ENCODE data around the gene C1S.
"Not testable (repeated sequence)": the region's sequence is repeated elsewhere in the genome, so short reads cannot be mapped to it uniquely, and the experiment has no call there.

Gene C1S

GRCh38 chr12:7046383-7047105 lies 14.0 kb upstream of the C1S start:
- DNase-seq (ENCODE audit: low read depth, low spot score) = no peak

GRCh38 chr12:7047306-7047705 lies 13.2 kb upstream of the C1S start:
- no peak for DNase-seq (ENCODE audit: low read depth, low spot score)

- not testable (repeated sequence) for DNase-seq (ENCODE audit: low read depth, low spot score)
These were observed 11.0 kb upstream of the C1S start for GRCh38 chr12:7049445-7049951.

GRCh38 chr12:7049973-7050372 lies 10.5 kb upstream of the C1S start:
- not testable (repeated sequence) for DNase-seq (ENCODE audit: low read depth, low spot score)

DNA sequence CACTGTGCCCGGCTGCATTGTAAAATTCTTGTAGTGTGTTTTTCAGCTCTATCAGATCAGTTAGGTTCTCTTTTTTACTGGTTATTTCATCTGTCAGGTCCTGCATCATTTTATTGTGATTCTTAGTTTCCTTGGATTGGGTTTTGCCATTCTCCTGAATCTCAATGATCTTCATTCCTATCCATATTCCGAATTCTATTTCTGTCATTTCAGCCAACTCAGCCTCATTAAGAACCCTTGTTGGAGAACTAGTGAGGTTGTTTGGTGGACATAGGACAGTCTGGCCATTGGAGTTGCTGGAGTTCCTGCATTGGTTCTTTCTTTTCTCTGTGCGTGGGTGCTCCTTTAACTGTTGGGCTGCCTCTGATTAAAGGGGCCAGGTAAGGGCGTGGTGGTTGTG lies 5.6 kb upstream of the C1S start:
- no peak for DNase-seq (ENCODE audit: low read depth, low spot score)

GRCh38 chr12:7055736-7056135 lies 4.8 kb upstream of the C1S start:
- not testable (repeated sequence) for DNase-seq (ENCODE audit: low read depth, low spot score)

GRCh38 chr12:7058163-7058845 lies 2.2 kb upstream of the C1S start:
- DNase-seq (ENCODE audit: low read depth, low spot score) = no peak

DNA sequence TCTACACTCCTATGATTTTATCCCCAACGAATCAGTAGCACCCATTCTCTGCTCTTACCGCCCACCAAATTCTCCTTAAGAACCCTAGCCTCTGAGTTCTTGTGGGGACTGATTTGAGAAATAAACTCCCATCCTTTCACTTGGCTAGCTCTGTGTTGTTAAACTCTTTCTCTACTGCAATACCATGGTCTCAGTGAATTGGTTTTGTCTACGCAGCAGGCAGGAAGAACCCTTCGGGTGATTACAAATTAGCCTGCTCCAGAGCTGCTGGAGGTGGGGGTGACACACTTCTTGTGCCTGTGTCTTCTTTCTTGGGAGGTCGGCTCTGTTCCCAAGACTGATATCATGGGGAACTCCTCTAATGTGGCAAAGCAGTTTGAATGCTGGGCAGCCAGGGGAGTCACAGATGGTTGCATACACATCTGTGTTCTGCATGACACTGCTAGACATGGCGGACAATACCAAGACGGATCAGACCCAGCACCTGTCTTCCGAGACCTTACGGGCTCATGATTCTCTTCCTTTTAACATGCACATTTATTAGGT lies 1.6 kb upstream of the C1S start:
- DNase-seq (ENCODE audit: low read depth, low spot score) = no peak

DNA sequence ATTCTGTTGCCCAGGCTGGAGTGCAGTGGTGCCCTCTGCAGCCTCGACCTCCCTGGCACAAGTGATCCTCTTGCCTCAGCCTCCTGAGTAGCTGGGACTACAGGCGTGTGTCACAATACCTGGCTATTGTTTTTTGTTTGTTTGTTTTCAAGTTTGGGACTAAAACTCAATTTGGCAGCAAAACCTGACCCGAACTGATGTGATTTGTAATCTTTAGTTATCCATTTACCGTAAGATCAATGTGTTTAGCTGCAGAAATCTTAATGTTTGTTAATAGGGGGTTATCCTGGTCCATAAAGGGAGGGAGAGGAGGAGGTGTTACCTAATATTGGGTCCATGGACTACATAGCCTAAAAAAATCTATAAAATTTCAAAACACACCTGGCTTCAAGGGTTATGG lies 738 bp upstream of the C1S start:
- no peak for DNase-seq (ENCODE audit: low read depth, low spot score)

DNA sequence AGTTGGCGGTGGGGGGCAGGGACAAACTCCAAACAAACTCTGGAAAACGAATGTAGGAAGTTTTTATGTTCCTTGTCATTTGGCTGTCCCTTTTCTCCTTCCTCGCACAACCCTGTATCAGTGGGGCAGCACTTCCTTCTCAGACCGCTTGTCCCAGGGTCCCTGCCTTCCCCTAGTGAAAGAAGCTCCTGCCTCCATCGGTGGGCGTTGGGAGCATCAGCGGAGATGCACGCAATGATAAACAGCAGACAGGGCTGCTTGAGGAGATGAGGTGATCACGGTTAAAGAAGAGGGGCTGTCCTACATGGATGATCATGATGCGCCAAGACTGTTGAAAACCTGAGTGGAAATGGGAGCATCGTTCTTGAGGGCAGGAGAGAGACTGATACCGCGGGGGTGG lies 620 bp downstream of the C1S start:
- no peak for DNase-seq (ENCODE audit: low read depth, low spot score)

DNA sequence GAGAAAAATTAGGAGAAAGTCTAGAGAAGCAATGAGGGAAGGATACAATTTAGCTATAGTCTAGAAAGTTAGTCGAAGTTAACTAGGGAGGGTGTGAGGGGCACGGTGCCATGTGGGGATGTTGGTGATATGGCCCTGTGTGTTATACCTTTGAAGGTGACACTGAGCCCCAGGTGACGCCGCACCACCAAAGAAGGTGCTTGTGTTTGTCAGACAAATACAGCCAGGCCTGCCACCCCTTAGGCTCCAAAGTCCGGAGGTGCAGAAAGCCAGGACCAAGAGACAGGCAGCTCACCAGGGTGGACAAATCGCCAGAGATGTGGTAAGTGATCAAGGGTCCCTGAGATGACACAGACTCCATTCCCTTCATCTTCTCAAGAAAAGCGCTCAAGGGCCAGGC lies 1.1 kb downstream of the C1S start:
- no peak for DNase-seq (ENCODE audit: low read depth, low spot score)

GRCh38 chr12:7064516-7064915 lies 4.0 kb downstream of the C1S start:
- DNase-seq (ENCODE audit: low read depth, low spot score) = no peak

DNA sequence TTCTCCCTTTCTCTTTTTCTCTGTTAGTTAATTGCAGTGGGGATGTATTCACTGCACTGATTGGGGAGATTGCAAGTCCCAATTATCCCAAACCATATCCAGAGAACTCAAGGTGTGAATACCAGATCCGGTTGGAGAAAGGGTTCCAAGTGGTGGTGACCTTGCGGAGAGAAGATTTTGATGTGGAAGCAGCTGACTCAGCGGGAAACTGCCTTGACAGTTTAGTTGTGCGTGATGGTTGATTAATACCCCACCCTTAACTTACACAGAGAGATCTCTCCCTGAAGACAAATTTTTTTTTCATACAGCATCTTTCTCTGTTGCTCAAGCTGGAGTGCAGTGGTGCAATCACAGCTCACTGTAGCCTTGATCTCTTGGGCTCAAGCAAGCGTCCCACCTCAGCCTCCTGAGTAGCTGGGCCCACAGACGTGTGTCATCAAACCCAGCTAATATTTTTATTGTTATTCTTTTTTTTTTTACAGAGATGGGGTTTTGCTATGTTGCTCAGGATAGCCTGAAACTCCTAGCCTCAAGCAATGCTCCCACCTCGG lies 4.6 kb downstream of the C1S start:
- no peak for DNase-seq (ENCODE audit: low read depth, low spot score)

- DNase-seq (ENCODE audit: low read depth, low spot score) = no peak
These were observed 6.1 kb downstream of the C1S start for GRCh38 chr12:7066596-7066995.

GRCh38 chr12:7067096-7067495 lies 6.6 kb downstream of the C1S start:
- DNase-seq (ENCODE audit: low read depth, low spot score) = no peak

GRCh38 chr12:7068240-7068993 lies 7.9 kb downstream of the C1S start:
- no peak for DNase-seq (ENCODE audit: low read depth, low spot score)

DNA sequence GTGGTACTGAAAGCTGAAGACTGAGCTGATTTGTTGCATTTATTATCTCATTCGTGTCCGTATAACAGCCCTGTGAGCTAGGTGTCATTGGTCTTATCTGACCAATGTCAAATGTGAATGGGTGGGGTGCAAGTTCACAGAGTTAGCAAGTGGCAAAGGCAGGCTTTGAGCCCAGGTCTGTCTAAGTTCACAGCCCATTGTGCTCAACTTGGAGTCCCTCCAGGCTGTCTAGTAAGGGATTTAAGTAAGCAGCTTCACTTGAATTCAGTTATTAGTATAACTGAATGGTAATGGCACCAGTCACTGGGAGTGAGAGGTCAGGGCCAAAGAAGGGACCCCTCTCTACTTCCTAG lies 8.5 kb downstream of the C1S start:
- no peak for DNase-seq (ENCODE audit: low read depth, low spot score)

- no peak for DNase-seq (ENCODE audit: low read depth, low spot score)
These were observed 8.9 kb downstream of the C1S start for GRCh38 chr12:7069386-7069785.

DNA sequence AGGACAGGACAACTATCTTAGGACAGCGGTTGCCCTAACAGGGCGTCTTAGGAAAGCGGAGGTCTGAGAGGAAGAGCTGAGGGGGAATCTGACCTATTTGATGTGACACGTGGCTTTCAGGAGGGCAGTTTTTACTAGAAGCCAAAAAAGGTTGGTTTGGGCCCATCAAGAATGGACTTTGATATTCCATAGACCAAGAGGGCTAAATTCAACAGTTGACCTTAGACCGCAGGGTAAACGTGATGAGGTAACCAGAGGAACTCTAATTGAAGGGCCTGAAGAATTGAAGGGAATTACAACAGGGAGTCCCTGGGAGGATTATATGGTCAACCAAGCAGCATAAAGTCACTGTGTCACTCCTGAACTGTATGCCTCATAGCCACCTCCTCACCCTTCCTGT lies 11.5 kb downstream of the C1S start:
- DNase-seq (ENCODE audit: low read depth, low spot score) = no peak

DNA sequence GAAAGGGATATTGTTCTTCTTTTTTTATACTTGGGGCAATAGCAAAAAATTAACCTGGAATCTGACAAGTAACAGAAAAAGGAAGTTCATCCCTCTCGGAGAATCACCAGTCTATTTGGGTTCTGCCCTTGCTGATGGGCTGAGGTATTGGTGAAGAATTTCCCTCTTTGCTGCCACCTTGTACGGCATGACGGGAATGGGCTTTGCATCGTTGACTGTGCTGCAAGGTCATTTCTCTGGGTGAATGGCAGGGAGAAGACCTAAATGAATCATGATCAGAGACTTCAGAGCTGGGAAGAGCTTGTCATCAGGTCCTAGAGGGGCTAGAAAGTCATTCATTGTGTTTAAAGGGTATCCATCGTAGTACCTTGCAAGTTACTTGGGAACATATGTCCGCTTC lies 12.0 kb downstream of the C1S start:
- no peak for DNase-seq (ENCODE audit: low read depth, low spot score)

- DNase-seq (ENCODE audit: low read depth, low spot score) = no peak
These were observed 13.4 kb downstream of the C1S start for GRCh38 chr12:7073946-7074345.

- no peak for DNase-seq (ENCODE audit: low read depth, low spot score)
These were observed 15.0 kb downstream of the C1S start for GRCh38 chr12:7075518-7075917.

Data from activated CD4-positive, CD25-positive, alpha-beta regulatory T cell treated with anti-CD3 and anti-CD28 coated beads, Interleukin-2, amount 50 U/mL, for 16 hours (primary cell).